HG02870 (cell line): ENCODE measurements around the gene KIF26B.

Experiments used
- ATAC-seq: cut with Tn5 transposase; IDR thresholded peaks from one replicate; pipeline ENCODE4 v1.9.1; 2021; ENCODE audit warnings: mild to moderate bottlenecking, moderate library complexity; ENCODE audit not compliant: unreplicated experiment

KIF26B gene

GRCh38 chr1:245608271-245608670, 453.5 kb downstream of the KIF26B start:
- no peak for ATAC-seq

- no peak for ATAC-seq
Observed at GRCh38 chr1:245609354-245610150, 454.8 kb downstream of the KIF26B start.

DNA sequence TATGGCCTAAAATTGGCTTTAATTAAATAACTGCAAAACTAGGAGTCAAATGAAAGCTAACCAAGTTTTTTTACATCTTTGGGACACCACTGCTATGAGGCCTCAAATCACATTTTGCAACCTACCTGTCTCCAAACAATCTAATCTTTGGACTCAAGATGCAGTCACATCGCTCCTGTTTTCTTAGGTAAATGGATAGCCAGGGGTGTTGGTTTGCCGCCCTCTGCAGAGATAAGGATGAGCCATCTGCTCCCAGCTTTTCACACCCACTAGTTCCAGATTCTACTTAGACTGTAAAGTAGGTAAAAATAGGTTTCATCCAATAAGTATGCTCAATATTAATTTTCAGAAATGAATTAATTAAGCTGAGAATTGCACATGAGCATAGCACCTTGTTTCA, 456.5 kb downstream of the KIF26B start:
- no peak for ATAC-seq

DNA sequence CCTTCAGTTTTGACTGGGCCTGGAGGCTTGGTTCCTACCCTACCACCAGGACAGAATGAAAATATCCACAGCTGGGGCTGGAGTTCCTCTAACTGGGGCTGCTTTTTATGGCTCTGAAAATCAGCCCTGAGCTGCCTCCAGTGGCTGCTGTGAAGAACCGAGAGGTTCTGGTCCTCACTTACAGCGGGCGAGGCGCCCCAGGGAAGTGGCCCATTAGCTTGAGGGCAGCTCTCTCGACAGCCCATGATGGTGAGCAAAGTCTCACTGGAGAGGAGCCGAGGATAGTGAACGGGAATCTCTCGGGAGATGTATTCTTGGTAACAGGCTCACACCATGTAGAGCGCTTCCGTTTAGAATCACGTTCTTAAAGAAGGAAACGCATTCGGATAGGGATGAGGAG, 459.7 kb downstream of the KIF26B start:
- ATAC-seq = no peak

DNA sequence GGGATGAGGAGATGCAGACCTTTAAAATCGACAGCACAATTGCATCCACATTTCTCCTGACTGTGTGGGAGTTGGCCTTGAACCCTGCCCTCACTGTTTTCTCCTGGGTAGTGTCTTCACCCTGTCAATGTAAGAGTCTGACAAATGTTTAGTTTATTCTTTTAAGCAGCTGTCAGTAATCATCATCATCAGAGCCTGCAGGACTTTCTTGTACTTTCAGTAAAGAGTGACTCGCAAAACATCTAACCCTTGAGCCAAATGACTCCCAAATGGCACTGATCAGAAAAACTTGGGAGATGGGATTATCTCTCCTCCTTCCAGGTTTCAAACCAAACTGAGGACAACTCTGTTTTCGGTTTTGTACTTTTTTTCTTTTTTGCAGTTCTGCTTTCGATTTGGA, 460.2 kb downstream of the KIF26B start:
- ATAC-seq = no peak

DNA sequence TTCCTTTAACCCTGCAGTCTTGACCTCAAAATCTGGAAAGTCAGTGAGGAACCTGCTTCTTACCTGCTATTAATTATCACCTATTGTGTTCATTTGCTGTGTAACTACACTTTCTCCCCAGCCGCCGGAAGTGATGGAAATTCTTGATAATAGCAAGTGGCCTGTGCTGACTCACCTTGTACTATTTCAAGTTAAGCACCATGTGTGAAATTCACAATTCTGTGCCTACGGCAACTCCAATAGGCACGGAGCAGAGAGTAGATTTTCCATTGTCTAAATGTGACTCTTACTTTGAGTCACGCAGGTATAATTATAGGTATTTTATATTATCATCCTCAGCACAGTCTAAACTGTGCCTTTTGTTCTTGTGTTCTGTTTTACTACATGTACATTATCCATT, 466.8 kb downstream of the KIF26B start:
- no peak for ATAC-seq

GRCh38 chr1:245622332-245623014, 467.7 kb downstream of the KIF26B start:
- no peak for ATAC-seq

DNA sequence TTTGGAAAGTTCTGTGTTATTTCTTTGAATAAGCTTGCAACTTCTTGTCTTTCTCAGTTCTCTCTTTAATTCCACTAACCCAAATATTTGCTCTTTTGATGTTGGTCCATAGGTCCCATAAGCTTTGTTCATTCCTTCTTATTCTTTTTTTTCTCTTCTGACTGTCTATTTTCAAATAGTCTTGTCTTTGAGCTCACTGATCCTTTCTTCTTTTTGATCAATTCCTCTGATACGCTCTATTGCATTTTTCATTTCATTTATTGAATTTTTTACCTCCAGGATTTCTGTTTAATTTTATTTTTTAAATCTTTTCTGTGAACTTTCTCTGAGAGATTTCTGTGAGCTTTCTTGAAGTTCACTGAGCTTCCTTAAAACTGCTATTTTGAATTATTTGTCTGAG, 486.6 kb downstream of the KIF26B start:
- no peak for ATAC-seq

DNA sequence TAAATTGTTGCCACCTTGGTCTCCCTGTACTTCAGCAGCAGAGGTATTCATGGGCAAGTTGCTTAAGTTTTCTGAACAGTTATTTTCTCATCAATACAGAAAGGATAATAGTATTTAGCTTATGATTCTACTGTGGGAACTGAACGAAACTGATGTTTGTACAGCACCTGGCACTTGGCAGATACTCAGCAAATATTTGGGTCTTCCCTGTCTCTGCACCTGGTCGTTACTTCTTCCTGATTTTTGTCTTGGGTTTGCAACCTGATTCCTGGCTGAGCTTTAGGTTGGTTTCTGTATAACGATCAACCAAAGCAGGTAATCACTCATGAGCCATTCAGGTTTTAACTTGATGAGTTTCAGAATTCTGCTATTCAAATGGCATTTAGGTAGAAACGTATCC, 490.6 kb downstream of the KIF26B start:
- ATAC-seq = peak; percentile 24

DNA sequence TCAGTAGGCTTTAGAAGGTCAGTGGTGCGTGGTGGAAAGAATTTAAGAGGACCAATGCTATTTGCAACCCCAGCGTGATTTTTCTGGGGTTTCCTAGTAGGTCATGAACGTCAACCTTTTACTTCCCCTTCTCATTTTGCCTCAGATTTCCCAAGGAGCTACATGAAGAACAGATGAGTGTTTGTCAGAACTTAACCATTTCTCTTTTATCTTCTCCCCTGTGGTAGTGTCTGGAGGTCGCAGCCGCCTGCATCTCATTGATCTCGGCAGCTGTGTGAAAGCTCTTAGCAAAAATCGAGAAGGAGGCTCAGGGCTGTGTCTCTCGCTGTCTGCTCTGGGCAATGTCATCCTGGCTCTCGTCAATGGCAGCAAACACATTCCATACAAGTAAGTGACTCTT, 491.1 kb downstream of the KIF26B start:
- peak; percentile 56 for ATAC-seq

- ATAC-seq = peak; percentile 35
Observed at GRCh38 chr1:245648749-245649522, 494.2 kb downstream of the KIF26B start.

DNA sequence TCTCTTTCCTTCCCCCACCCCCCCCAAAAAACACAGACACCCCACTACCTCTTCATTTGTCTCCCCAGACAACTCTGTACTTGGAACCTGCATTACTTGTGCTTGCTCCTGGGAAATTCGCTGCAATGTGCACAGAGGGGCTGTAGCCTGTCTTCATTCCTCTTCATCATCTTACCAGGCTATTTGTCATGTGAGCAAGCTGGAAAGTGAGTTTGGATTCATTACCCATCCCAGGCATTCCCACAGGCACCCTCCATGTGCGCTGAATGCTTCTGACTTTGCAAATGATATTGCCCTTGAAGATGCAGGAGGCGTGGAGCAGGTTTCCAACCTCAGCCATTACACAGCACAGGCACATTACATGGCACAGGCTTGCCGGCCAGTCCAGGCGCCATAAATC, 494.9 kb downstream of the KIF26B start:
- no peak for ATAC-seq

DNA sequence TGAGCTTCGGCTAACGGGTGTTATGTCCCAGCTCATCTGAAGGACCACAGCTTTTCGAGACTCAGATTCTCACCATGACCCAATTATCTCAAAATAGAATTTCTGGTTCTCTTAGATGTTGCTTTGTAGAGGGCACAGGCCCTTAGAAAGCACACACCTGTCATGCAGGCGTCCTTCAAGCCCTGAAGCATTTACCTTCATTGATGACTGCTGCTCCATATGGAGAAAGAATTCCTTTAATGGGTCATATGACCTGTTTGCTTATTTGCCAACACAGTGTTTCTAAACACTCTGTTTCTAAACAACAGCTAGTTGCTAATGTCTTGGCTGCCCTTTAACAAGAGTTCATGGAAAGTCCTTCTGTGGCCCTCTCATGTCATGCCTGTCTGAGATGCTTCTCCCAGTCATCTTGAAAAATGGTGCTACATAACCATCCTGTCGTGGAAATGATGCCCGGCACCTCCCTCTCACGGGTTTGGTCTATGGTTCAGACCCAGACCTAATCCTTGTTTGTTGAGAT, 495.7 kb downstream of the KIF26B start:
- no peak for ATAC-seq

DNA sequence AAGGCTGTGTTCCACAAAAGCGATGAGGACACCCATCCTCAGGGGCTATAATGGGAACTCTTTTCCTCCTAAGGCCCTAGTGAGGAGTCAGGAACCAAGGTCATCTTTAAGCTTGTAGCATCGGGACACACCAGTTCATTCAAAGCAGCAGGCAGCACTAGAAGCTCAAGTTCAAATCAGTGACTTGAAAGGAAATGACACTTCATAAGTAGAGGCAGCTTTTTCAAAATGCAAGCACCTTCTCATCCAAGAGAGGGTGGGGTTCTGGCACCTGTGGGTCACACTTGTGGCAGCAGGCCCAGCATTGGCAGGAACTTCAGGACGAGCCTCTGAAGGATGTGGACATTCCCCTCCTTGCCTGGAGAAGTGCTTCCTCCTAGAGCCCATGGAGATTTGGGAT, 496.3 kb downstream of the KIF26B start:
- no peak for ATAC-seq

GRCh38 chr1:245652116-245652515, 497.3 kb downstream of the KIF26B start:
- no peak for ATAC-seq

DNA sequence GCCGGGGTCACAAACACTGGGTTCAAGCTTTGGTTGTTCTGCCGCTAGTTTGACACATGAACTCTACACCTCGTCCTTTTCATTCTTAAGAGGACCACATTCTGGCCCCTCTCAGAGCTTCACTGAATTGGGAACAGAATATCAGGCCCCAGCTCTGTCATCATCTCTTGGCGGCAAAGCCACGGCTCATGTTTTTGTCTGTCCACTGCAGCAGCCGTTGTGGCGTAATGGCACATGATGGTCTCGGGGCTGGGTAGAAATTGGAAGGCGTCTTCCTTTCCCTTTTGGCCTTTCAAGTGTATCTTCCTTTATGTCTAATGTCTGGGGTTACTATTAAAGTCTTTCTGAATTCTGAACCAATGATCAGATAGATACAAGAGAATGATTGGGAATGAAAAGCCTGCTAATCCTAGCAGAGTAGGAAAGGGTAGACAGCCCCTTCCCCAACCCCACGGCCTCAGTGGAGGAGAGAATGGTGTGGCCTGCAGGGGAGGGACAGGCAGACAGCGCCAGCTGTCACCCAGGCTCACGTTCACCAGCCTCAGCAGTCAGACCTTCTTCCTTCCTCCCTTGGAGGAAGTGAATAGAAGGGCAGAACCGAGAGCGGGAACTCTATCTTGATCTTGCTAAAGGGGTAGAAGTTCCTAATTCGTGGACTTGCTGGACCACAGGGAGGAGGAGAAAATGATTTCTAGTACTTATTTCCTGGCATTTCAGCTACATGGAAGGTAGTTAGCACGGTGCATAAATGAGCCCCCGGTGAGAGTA, 498.1 kb downstream of the KIF26B start:
- ATAC-seq = no peak

- ATAC-seq = no peak
Observed at GRCh38 chr1:245654460-245655050, 499.8 kb downstream of the KIF26B start.

GRCh38 chr1:245656189-245656717, 501.5 kb downstream of the KIF26B start:
- ATAC-seq = no peak

DNA sequence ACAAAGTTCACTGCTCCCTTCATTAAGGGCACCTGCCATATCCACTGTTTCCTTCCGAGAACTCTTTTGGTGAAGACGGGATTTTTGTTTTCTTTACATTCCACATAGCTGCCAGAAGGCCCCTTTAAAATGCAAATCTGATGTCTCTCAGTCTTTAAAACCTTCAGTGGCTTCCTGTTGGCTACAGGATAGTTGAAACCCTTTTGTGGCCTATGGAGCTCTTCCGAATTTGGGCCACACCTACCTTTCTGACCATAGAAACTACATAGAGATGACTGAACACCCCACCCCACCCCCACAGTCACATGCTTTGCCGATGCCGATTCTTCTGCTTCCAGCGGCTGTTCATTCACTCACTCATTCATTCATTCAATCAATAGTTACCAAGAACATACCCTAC, 502.6 kb downstream of the KIF26B start:
- ATAC-seq = no peak

DNA sequence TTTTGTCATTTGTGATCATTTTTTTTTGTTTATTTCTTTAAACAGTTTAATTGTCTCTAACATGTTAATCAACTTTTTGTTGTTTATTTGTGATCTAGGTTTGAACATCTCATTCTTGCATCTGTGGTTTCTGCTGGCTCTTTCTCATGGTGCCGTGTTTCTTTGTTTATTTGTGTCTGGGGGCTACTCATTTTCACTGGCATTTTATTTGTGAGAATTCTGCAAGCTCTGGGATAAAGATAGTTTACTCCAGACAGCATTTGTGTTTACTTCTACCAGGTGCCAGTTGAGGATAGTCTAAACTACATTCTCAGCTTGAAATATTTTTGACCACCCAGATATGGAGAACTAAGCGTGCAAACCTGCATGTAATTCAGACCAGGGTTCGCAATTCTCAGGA, 508.6 kb downstream of the KIF26B start:
- no peak for ATAC-seq
